GM18907 (cell line): ENCODE measurements around the gene XKRX.

Source experiments
- ATAC-seq: cut with Tn5 transposase; IDR thresholded peaks from one replicate; pipeline ENCODE4 v1.9.1; 2021; ENCODE audit warnings: mild to moderate bottlenecking, moderate library complexity; ENCODE audit not compliant: unreplicated experiment

The XKRX gene

DNA sequence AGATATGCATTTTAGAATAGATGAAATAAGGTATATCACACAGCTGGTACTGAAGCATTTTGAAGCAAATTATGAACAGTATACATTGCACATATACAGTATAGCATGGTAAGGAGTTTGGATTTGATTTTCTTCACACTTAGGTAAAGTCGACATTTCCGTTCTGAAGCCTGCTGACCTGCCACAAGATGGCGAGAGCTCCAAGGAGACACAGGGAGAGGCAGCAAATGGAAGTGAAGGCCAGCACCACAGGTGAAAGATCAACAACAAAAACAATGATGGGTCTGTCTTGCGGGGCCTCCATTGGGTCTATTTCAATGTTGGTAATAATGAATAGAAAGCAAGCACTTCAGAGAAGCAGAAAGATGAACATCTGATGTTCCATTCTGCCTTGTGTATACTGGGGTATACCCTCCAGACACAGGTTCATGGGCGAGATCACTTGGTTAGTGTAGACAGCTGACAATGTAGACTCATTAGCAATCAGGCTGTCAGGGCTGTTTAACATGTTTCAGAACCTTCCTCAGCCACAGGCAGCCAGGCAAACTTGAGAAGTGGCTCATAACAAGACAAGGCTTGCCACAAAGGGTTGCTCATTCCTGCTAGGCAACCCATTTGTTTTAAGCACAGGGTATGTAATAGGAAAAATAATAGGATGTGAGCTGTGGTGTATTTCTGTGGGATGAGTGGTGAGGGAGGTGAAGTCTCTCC lies 33.2 kb downstream of the XKRX start:
- no peak for ATAC-seq

DNA sequence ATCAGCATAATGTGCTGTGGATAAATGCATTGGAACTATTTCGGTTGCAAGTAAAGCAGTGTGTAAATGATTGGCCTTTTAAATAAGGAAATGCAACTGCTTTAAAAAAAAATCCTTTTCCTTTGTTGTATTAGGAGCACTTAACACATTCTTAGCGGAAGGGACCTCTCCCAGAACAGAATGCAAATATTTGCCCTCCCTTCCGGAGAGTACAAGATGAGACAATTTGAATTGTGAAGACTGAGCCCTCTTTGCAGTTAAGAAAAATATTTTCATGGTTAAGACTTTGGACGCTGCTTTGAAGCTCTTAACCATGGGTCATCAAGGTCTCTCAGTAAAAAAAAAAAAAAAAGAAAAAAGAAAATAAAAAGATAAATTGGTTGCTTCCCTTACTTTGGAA lies 45.1 kb downstream of the XKRX start:
- no peak for ATAC-seq

DNA sequence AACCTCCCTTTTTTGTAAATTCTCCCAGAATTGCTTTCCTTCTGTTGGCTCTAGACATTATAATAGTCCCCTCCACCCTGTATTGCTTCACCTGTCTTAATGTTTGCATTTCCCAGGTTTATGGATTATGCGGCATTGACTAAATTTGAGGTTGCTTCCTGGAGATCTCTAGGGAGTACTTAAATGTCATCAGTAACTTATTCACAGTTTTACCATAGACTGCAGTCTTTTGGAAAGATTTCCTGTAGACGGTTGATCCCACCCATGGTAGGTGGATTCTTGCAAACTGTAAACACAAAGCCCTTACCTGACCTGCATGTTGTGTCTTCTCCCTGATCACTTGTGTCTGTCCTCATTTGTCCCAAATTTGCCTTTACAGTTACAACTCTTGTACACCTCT lies 48.3 kb downstream of the XKRX start:
- no peak for ATAC-seq

DNA sequence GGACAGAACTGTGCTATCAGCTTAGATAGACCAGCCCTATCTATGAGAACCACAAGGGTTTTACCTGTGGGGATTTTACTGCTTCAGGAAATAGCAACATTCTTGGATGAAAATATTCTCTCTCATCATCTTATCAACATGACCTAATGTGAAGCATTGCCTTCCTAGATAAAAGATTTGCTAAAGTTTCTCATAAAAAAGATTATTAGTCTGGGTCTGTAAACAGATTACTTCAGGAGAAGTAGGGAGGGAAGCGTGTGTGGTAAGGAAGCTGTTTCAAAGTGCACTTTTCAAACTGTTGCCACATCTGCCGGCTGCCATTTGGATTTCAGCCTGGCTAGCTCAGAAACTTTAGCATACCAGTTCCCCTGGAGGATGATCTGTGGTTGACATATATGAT lies 54.4 kb downstream of the XKRX start, which contains the start of gene NOX1:
Gene NOX1, minus strand, starts transcription at position 35 of the 400 bp plus-strand sequence. CDS start 220 bp downstream, outside the sequence.
- no peak for ATAC-seq

DNA sequence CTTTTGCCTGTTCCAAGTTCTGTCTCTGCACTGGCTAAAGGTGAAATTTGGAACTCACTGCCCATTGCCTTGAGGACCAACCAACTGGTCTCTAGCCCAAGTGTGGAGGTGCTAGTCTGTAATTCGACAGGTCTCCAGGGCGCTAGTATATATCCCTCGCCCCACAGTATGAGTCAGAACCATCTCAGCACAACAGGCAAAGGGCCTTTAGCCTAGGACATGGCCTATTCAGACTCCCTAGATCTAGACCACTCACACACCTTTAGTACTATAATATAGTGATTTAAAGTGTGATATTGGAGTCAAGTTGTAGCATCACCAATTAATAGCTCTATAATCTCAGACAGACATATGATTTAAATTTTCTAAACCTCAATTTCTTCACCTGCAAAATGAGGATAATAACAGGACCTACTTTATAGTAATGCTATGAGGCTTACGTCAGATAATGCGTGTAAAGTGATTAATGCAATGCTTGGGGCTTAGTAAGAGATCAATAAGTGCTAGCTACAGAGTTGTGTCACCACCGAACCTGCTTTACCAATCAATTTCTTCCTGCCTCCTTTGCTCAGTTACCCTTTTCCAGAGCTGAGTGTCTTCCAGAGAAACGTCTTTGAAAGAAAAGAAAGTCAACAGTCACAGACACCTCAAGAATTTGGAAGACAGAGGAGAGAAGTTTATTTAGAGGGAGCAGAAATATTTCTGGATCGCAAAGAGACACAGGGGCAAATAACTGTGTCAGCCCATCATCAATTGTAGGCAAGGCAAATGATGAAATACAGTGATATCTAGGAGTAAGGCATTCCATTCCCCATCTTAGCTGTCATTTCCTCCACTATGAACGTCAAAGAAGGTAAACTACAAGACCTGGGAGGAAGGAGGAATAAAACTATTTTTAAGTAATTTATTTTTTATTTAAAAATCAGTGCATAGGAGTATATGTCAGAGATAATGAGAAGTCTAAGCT lies 56.8 kb downstream of the XKRX start:
- no peak for ATAC-seq

DNA sequence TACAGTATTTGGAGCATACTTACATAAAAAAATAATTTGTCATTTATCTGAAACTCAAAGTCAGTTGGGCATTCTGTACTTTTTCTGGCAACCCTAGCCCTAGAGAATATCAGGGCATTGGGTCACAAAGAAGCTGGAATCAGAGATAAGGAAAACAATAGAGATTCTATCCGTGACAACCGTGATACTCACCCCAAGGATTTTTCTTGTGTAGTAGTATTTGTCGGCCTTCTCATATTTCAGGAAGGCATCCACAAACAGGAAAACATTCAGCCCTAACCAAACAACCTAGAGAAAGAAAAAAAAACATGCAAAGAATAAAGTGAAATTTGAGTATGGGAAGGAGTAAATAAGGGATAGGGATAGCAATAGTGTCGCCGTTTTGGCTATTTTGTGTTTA lies 58.2 kb downstream of the XKRX start:
- ATAC-seq, result no peak

DNA sequence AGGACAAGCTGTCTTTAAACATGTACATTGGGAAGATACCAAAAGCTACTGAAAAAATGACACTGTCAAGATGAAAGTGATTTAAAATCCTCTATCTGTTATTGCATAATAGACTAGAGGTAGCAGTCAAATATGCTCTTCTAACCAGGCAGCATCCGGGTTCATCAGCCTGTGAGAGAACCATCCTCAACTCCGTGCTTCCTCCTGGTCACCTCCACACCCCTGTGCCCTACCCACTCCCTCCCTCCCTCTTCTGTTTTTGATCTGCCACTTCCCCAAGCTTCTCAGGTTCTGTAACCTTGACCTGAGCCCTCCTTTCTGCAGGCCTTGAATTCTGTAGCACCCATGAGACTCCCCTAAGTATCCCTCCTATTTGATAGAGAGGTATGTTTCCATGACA lies 60.4 kb downstream of the XKRX start:
- no peak for ATAC-seq

DNA sequence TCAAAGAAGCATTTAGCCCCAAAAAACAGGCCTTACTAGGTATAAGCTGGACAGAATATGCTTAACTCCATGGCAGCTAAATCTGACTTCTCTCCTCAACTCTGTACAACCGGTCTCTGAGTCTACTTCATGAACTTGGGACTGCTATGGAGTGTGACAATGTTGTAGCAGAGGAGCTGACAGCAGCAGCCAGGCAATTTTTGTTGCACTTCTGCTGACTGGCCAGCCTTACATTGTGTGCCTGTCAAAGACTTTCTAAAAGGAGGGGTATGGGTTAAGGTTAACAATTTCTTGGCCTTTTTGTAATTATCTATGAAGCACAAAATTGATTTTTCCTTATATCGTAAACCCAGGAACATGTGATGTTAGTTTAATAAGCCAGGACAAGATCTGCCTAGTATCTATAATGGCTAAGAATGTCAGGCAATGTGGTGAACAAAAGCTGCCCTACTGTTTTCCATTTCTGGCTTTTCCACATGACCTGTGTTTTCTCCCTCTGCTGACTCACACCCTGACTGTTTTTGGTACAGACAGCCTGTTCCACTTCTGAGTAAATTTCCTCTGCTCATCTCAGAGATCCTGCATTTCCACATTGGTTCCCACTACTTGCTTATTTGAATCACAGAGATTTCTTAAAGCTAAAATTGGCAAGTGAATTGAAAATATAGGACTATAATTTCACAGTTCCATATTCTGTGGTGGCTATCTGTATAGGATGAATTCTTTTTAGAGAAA lies 63.9 kb downstream of the XKRX start:
- no peak for ATAC-seq
